Subcutaneous adipose tissue (tissue), 4 donors: Measurements from ENCODE around the gene NDST3. TPM values are rescaled to one million over a fixed set of nuclear protein-coding genes. Genes with fewer than 3 reads are reported as not detected.

Experiments used
- CTCF ChIP-seq: fragments of 450-650 bp; IDR thresholded peaks from one replicate; pipeline ENCODE4 v1.5.1; 2016; ENCODE audit warnings: low read depth, mild to moderate bottlenecking, control low read depth, antibody characterized with exemption, moderate library complexity
- total RNA-seq, 4 donors: library from RNA; depleted of rRNA; stranded (reverse); fragments of >200 nt; gene quantifications; one replicate each; pipeline ENCODE4 v1.1.0, GENCODE V29; 2016

NDST3 gene
- total RNA-seq, 4 donors from 2014 or later: not detected

- TF ChIP-seq CTCF: no peak
These were observed 215.6 kb downstream of the NDST3 start for GRCh38 chr4:118249890-118250289.

GRCh38 chr4:118254368-118254767 is 220.1 kb downstream of the NDST3 start:
- no peak for TF ChIP-seq CTCF

- no peak for TF ChIP-seq CTCF
These were observed 224.8 kb downstream of the NDST3 start for GRCh38 chr4:118259111-118259510.

- TF ChIP-seq CTCF: no peak
These were observed 226.0 kb downstream of the NDST3 start for GRCh38 chr4:118260309-118260708.

- no peak for TF ChIP-seq CTCF
These were observed 229.8 kb downstream of the NDST3 start for GRCh38 chr4:118264096-118264495.

- no peak for TF ChIP-seq CTCF
These were observed 231.2 kb downstream of the NDST3 start for GRCh38 chr4:118265312-118266144.

- no peak for TF ChIP-seq CTCF
These were observed 234.5 kb downstream of the NDST3 start for GRCh38 chr4:118268780-118269179.
